HepG2 (cell line): ENCODE measurements around the gene FDPS. TPM values are rescaled to one million over a fixed set of nuclear protein-coding genes. Genes with fewer than 3 reads are reported as not detected.

Experiments
- AKAP8 ChIP-seq: sonication (generic); formaldehyde crosslinking; IDR thresholded peaks from 2 replicates; pipeline ENCODE4 v1.5.1; 2020; ENCODE audit warnings: mild to moderate bottlenecking, missing genetic modification reagents
- ERF ChIP-seq: IDR thresholded peaks from 2 replicates; pipeline ENCODE4 v1.6.1; 2018; ENCODE audit warnings: missing biosample characterization, missing genetic modification reagents
- HMGA1 ChIP-seq: sonication (generic); formaldehyde crosslinking; conservative IDR thresholded peaks from 2 replicates; pipeline ENCODE4 v1.4.0; 2020; ENCODE audit warnings: missing genetic modification reagents
- JARID2 ChIP-seq: sonication (generic); formaldehyde crosslinking; IDR thresholded peaks from 2 replicates; pipeline ENCODE4 v1.8.1; 2023; ENCODE audit warnings: missing genetic modification reagents, inconsistent platforms; ENCODE audit not compliant: insufficient replicate concordance
- KDM5A ChIP-seq: fragments of 200-600 bp; sonication (generic); IDR thresholded peaks from 2 replicates; pipeline ENCODE4 v1.7.0; 2018; ENCODE audit warnings: antibody characterized with exemption, mild to moderate bottlenecking, low read length, borderline replicate concordance
- NFKBIZ ChIP-seq: IDR thresholded peaks from 2 replicates; pipeline ENCODE4 v1.6.1; 2018; ENCODE audit warnings: missing genetic modification reagents, missing compliant biosample characterization
- POGZ ChIP-seq: sonication (generic); formaldehyde crosslinking; IDR thresholded peaks from 2 replicates; pipeline ENCODE4 v1.4.0; 2020; ENCODE audit warnings: mild to moderate bottlenecking, missing genetic modification reagents
- SOX13 ChIP-seq, 3 experiments: fragments of 450-650 bp in 1 of 3; sonication (generic) in 1 of 3; formaldehyde crosslinking in 1 of 3; IDR thresholded peaks in 2 of 3; conservative IDR thresholded peaks in 1 of 3; 2 replicates each; pipeline versions ENCODE4 v1.5.0 to v1.6.1; 2016 to 2020; ENCODE audit warnings: antibody characterized with exemption in 1 of 3, mild to moderate bottlenecking in 1 of 3, missing compliant biosample characterization in 1 of 3, missing genetic modification reagents in 1 of 3, moderate library complexity in 1 of 3
- TARDBP ChIP-seq: sonication (generic); formaldehyde crosslinking; IDR thresholded peaks from 2 replicates; pipeline ENCODE4 v1.8.0; 2022; ENCODE audit warnings: mild to moderate bottlenecking, missing genetic modification reagents
- ZFYVE20 ChIP-seq: sonication (generic); formaldehyde crosslinking; IDR thresholded peaks from 2 replicates; pipeline ENCODE4 v1.8.0; 2023; ENCODE audit warnings: low read depth, mild to moderate bottlenecking, moderate library complexity, missing genetic modification reagents, borderline replicate concordance
- ZNF251 ChIP-seq: sonication (generic); formaldehyde crosslinking; IDR thresholded peaks from 2 replicates; pipeline ENCODE4 v1.9.0; 2021; ENCODE audit warnings: mild to moderate bottlenecking, missing genetic modification reagents
- ZSCAN12 ChIP-seq: sonication (generic); formaldehyde crosslinking; IDR thresholded peaks from 2 replicates; pipeline ENCODE4 v1.9.0; 2021; ENCODE audit warnings: mild to moderate bottlenecking, missing genetic modification reagents
- polyA plus RNA-seq, 8 experiments: library from polyadenylated mRNA; depleted of rRNA in 3 of 8; stranded (reverse) in 7 of 8; unstranded in 1 of 8; fragments of >200 nt; fragmentation: Illumina TruSeq in 4 of 8; extraction: Trizol in 4 of 8; gene quantifications; 2 replicates each; pipeline versions ENCODE4 v1.2.1 to v1.2.3, GENCODE V29; 2011 to 2016; ENCODE audit warnings: low read depth in 4 of 8, missing spikeins in 1 of 8, mixed read lengths in 1 of 8; ENCODE audit not compliant: insufficient read depth in 1 of 8
- total RNA-seq, 5 experiments: library from RNA; depleted of rRNA; stranded (reverse); fragments of >200 nt; fragmentation: Illumina TruSeq; extraction: Trizol; gene quantifications; 2 replicates each; pipeline ENCODE4 v1.2.3, GENCODE V29; 2016; ENCODE audit warnings: low read depth in 1 of 5
- TF ChIP-seq, protein P1 (sequence below): sonication (generic); formaldehyde crosslinking; IDR thresholded peaks from 2 replicates; pipeline ENCODE4 v1.8.1; 2023; ENCODE audit warnings: mild to moderate bottlenecking, missing genetic modification reagents
- TF ChIP-seq, protein P2 (sequence below): IDR thresholded peaks from 2 replicates; pipeline ENCODE4 v1.6.1; 2018; ENCODE audit warnings: missing genetic modification reagents
- TF ChIP-seq, protein P3 (sequence below): sonication (generic); formaldehyde crosslinking; IDR thresholded peaks from 2 replicates; pipeline ENCODE4 v1.4.0; 2020; ENCODE audit warnings: missing genetic modification reagents, mild to moderate bottlenecking, borderline replicate concordance
- TF ChIP-seq, protein P4 (sequence below): IDR thresholded peaks from 2 replicates; pipeline ENCODE4 v1.6.1; 2016
- TF ChIP-seq, protein P5 (sequence below): sonication (generic); formaldehyde crosslinking; IDR thresholded peaks from 2 replicates; pipeline ENCODE4 v1.8.1; 2023; ENCODE audit warnings: mild to moderate bottlenecking, missing genetic modification reagents
- TF ChIP-seq, protein P6 (sequence below): sonication (generic); formaldehyde crosslinking; conservative IDR thresholded peaks from 2 replicates; pipeline ENCODE4 v1.4.0; 2020; ENCODE audit warnings: missing genetic modification reagents

Gene FDPS
- total and polyA plus RNA-seq, 2 of the 13 experiments (the other 11 are each of a cell fraction or from before 2014, with no cell fraction given), result 264 to 519 TPM

DNA sequence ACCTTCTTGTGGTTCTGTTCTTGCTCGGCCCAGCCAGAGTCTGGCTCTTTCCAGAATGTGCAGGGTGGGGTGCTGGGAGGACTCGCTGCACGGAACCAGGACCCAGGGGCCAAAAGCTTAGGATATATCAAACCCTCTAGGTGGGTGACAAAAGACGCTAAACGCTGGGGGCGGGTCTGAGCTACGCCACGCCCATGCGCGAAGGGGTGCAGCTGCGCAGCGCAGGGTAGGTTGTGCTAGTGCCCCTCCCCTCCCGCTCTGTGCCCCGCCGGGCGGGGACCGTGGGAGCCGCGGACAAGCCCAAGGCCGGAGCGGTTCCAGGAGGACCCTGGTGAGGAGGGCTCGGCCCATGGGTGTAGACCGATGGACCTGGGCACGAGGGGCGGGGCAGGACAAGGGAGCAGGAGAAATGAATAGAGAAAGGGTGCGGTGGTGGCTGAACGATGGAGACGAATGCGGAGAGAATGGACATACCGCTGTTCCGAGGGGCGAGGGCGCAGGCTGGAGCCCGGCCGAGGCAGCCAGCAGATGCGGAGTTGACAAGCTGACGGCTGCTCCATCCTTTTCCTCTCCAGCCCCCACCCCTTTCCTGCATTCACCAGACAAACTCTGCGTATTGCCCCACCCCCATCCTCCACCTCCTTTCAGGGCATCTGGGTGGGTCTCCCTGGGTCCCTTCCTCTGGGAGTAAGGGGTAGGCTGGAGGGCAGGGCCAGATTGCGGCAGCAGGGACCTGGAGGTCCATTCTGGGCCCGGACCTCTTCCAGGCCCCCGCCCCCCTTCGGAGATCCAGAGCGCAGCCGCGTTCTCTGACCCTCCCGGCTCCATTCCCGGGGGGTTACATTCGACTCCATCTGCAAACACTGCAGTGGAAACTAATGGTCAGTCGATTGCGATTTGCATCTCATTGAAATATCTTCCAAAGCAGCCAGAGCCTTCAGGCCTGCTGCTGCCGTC, 12.3 kb downstream of the FDPS start, which contains the start of gene RUSC1 (continued):
- TF ChIP-seq, protein P1, sequence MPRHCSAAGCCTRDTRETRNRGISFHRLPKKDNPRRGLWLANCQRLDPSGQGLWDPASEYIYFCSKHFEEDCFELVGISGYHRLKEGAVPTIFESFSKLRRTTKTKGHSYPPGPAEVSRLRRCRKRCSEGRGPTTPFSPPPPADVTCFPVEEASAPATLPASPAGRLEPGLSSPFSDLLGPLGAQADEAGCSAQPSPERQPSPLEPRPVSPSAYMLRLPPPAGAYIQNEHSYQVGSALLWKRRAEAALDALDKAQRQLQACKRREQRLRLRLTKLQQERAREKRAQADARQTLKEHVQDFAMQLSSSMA, result no peak
- TF ChIP-seq, protein P2, sequence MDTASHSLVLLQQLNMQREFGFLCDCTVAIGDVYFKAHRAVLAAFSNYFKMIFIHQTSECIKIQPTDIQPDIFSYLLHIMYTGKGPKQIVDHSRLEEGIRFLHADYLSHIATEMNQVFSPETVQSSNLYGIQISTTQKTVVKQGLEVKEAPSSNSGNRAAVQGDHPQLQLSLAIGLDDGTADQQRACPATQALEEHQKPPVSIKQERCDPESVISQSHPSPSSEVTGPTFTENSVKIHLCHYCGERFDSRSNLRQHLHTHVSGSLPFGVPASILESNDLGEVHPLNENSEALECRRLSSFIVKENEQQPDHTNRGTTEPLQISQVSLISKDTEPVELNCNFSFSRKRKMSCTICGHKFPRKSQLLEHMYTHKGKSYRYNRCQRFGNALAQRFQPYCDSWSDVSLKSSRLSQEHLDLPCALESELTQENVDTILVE (CRISPR knock-in tag), result no peak
- TF ChIP-seq, protein P3, sequence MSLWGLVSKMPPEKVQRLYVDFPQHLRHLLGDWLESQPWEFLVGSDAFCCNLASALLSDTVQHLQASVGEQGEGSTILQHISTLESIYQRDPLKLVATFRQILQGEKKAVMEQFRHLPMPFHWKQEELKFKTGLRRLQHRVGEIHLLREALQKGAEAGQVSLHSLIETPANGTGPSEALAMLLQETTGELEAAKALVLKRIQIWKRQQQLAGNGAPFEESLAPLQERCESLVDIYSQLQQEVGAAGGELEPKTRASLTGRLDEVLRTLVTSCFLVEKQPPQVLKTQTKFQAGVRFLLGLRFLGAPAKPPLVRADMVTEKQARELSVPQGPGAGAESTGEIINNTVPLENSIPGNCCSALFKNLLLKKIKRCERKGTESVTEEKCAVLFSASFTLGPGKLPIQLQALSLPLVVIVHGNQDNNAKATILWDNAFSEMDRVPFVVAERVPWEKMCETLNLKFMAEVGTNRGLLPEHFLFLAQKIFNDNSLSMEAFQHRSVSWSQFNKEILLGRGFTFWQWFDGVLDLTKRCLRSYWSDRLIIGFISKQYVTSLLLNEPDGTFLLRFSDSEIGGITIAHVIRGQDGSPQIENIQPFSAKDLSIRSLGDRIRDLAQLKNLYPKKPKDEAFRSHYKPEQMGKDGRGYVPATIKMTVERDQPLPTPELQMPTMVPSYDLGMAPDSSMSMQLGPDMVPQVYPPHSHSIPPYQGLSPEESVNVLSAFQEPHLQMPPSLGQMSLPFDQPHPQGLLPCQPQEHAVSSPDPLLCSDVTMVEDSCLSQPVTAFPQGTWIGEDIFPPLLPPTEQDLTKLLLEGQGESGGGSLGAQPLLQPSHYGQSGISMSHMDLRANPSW (CRISPR knock-in tag), result no peak
- TF ChIP-seq, protein P4, sequence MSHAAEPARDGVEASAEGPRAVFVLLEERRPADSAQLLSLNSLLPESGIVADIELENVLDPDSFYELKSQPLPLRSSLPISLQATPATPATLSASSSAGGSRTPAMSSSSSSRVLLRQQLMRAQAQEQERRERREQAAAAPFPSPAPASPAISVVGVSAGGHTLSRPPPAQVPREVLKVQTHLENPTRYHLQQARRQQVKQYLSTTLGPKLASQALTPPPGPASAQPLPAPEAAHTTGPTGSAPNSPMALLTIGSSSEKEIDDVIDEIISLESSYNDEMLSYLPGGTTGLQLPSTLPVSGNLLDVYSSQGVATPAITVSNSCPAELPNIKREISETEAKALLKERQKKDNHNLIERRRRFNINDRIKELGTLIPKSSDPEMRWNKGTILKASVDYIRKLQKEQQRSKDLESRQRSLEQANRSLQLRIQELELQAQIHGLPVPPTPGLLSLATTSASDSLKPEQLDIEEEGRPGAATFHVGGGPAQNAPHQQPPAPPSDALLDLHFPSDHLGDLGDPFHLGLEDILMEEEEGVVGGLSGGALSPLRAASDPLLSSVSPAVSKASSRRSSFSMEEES (CRISPR knock-in tag), result no peak
- TF ChIP-seq KDM5A (no peak), TARDBP (CRISPR knock-in tag) (peak; percentile 57), NFKBIZ (no peak), HMGA1 (CRISPR knock-in tag) (no peak), ZNF251 (CRISPR knock-in tag) (no peak), SOX13 (IDR thresholded peaks at IDR 0.05) (0 out of 2 replicates have a peak, but pooled peaks have one; percentile 7), SOX13 (CRISPR knock-in tag; conservative IDR thresholded peaks at IDR 0.05 in 1 of 2, IDR thresholded peaks at IDR 0.05 in 1 of 2) (no peak), ZFYVE20 (CRISPR knock-in tag) (no peak), JARID2 (CRISPR knock-in tag) (no peak), ERF (CRISPR knock-in tag) (no peak), ZSCAN12 (no peak), POGZ (CRISPR knock-in tag) (no peak), AKAP8 (CRISPR knock-in tag) (no peak; the same call in 1 of the 2 replicates)
- TF ChIP-seq, protein P5, sequence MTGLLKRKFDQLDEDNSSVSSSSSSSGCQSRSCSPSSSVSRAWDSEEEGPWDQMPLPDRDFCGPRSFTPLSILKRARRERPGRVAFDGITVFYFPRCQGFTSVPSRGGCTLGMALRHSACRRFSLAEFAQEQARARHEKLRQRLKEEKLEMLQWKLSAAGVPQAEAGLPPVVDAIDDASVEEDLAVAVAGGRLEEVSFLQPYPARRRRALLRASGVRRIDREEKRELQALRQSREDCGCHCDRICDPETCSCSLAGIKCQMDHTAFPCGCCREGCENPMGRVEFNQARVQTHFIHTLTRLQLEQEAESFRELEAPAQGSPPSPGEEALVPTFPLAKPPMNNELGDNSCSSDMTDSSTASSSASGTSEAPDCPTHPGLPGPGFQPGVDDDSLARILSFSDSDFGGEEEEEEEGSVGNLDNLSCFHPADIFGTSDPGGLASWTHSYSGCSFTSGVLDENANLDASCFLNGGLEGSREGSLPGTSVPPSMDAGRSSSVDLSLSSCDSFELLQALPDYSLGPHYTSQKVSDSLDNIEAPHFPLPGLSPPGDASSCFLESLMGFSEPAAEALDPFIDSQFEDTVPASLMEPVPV, result 0 out of 2 replicates have a peak, but pooled peaks have one; percentile 25
- TF ChIP-seq, protein P6, sequence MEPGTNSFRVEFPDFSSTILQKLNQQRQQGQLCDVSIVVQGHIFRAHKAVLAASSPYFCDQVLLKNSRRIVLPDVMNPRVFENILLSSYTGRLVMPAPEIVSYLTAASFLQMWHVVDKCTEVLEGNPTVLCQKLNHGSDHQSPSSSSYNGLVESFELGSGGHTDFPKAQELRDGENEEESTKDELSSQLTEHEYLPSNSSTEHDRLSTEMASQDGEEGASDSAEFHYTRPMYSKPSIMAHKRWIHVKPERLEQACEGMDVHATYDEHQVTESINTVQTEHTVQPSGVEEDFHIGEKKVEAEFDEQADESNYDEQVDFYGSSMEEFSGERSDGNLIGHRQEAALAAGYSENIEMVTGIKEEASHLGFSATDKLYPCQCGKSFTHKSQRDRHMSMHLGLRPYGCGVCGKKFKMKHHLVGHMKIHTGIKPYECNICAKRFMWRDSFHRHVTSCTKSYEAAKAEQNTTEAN (CRISPR knock-in tag), result no peak
